K562 (cell line): ENCODE data around the gene GALNT12. TPM values are rescaled to one million over a fixed set of nuclear protein-coding genes. Genes with fewer than 3 reads are reported as not detected.

Experiments
- BDP1 ChIP-seq: IDR thresholded peaks from 3 replicates; pipeline ENCODE4 v1.6.1; 2011; ENCODE audit not compliant: insufficient read length, insufficient read depth
- FOXA1 ChIP-seq: fragments of 450-650 bp; IDR thresholded peaks from 2 replicates; pipeline ENCODE4 v1.6.1; 2016; ENCODE audit warnings: mild to moderate bottlenecking, borderline replicate concordance
- HEY1 ChIP-seq: fragments of 250-450 bp; sonication (Bioruptor Pico); IDR thresholded peaks from 2 replicates; pipeline ENCODE4 v1.5.0; 2020; ENCODE audit warnings: mild to moderate bottlenecking, moderate library complexity, borderline replicate concordance
- HNRNPH1 ChIP-seq: fragments of 200-400 bp; formaldehyde crosslinking; optimal IDR thresholded peaks from 2 replicates; pipeline ENCODE3; 2017; ENCODE audit warnings: low read depth, mild to moderate bottlenecking, low read length, moderate library complexity
- NR2F6 ChIP-seq: fragments of 450-650 bp; formaldehyde crosslinking; IDR thresholded peaks from 2 replicates; pipeline ENCODE4 v1.4.0; 2020; ENCODE audit warnings: mild to moderate bottlenecking
- POLR2G ChIP-seq: fragments of 200-400 bp; formaldehyde crosslinking; IDR thresholded peaks from 2 replicates; pipeline ENCODE4 v1.6.1; 2017; ENCODE audit warnings: low read depth, mild to moderate bottlenecking, antibody characterized with exemption, low read length, moderate library complexity
- POLR2H ChIP-seq: IDR thresholded peaks from 2 replicates; pipeline ENCODE4 v1.6.1; 2016; ENCODE audit warnings: missing genetic modification characterization, low read depth, mild to moderate bottlenecking, control low read depth, missing compliant biosample characterization, moderate library complexity
- POLR3A ChIP-seq: IDR thresholded peaks from 2 replicates; pipeline ENCODE4 v1.6.1; 2011; ENCODE audit warnings: borderline replicate concordance, mild to moderate bottlenecking, moderate library complexity; ENCODE audit not compliant: insufficient read length, insufficient read depth; ENCODE audit errors: extremely low read depth
- RBM22 ChIP-seq: fragments of 200-400 bp; formaldehyde crosslinking; IDR thresholded peaks from 2 replicates; pipeline ENCODE4 v1.6.1; 2018; ENCODE audit warnings: low read length, low read depth; ENCODE audit not compliant: poor library complexity, severe bottlenecking
- SAP30 ChIP-seq: fragments of 200-600 bp; sonication (generic); IDR thresholded peaks from 2 replicates; pipeline ENCODE4 v1.6.1; 2012; ENCODE audit warnings: borderline replicate concordance, low read depth, mild to moderate bottlenecking, moderate library complexity, low read length, control low read depth, inconsistent platforms; ENCODE audit not compliant: insufficient read depth, poor library complexity, severe bottlenecking
- SREBF1 ChIP-seq: fragments of 150-350 bp; IDR thresholded peaks from 2 replicates; pipeline ENCODE4 v1.6.1; 2014; ENCODE audit warnings: antibody characterized with exemption, low read depth, low read length, borderline replicate concordance
- TFAM ChIP-seq: fragments of 250-450 bp; sonication (Bioruptor Pico); conservative IDR thresholded peaks from 2 replicates; pipeline ENCODE4 v1.5.0; 2021; ENCODE audit warnings: mild to moderate bottlenecking, moderate library complexity
- THRAP3 ChIP-seq: fragments of 450-650 bp; IDR thresholded peaks from 2 replicates; pipeline ENCODE4 v1.6.1; 2016; ENCODE audit warnings: mild to moderate bottlenecking, inconsistent platforms, borderline replicate concordance
- XRCC3 ChIP-seq: fragments of 450-650 bp; IDR thresholded peaks from 2 replicates; pipeline ENCODE4 v1.6.1; 2017; ENCODE audit warnings: mild to moderate bottlenecking, moderate library complexity
- ZFP1 ChIP-seq: fragments of 450-650 bp; formaldehyde crosslinking; IDR thresholded peaks from 2 replicates; pipeline ENCODE4 v1.4.0; 2020; ENCODE audit warnings: mild to moderate bottlenecking, mixed read lengths
- ZNF121 ChIP-seq: sonication (generic); formaldehyde crosslinking; conservative IDR thresholded peaks from 2 replicates; pipeline ENCODE4 v1.8.0; 2022; ENCODE audit warnings: missing genetic modification reagents
- ZNF134 ChIP-seq: fragments of 250-450 bp; sonication (Bioruptor Pico); conservative IDR thresholded peaks from 2 replicates; pipeline ENCODE4 v1.4.0; 2020
- ZNF175 ChIP-seq: fragments of 200-800 bp; sonication (Bioruptor generic); IDR thresholded peaks from 2 replicates; pipeline ENCODE4 v1.6.1; 2016; ENCODE audit warnings: low read depth, mild to moderate bottlenecking, missing genetic modification characterization, missing compliant biosample characterization
- ZNF232 ChIP-seq: sonication (generic); formaldehyde crosslinking; IDR thresholded peaks from 2 replicates; pipeline ENCODE4 v1.8.0; 2022; ENCODE audit warnings: mild to moderate bottlenecking, missing genetic modification reagents
- ZSCAN29 ChIP-seq: fragments of 450-650 bp; IDR thresholded peaks from 2 replicates; pipeline ENCODE4 v1.6.1; 2017
- polyA plus RNA-seq, 8 experiments: library from polyadenylated mRNA; depleted of rRNA in 4 of 8; stranded (reverse) in 5 of 8; unstranded in 3 of 8; fragments of >200 nt; fragmentation: Nextera tagmentation in 2 of 8; fragmentation: Illumina TruSeq in 1 of 8; extraction: Ambion mirVana in 2 of 8; extraction: Trizol in 1 of 8; gene quantifications; 2 replicates each; pipeline versions ENCODE4 v1.2.1 to v1.2.3, GENCODE V29; 2011 to 2014; ENCODE audit warnings: inconsistent platforms in 1 of 8, missing spikeins in 1 of 8
- total RNA-seq, 7 experiments: library from RNA; depleted of rRNA in 6 of 7; stranded (reverse); fragments of >200 nt in 6 of 7; fragmentation: Illumina TruSeq in 2 of 7; extraction: Trizol in 2 of 7; gene quantifications; 2 replicates each; pipeline versions ENCODE4 v1.2.1 to v1.2.3, GENCODE V29; 2011 to 2021; ENCODE audit warnings: low replicate concordance in 1 of 7
- TF ChIP-seq, protein P1 (sequence below): fragments of 450-650 bp; IDR thresholded peaks from 2 replicates; pipeline ENCODE4 v1.6.1; 2016; ENCODE audit warnings: borderline replicate concordance
- TF ChIP-seq, protein P2 (sequence below): fragments of 250-450 bp; sonication (Bioruptor Pico); IDR thresholded peaks from 2 replicates; pipeline ENCODE4 v1.8.0; 2022; ENCODE audit warnings: moderate library complexity, mild to moderate bottlenecking, inconsistent platforms
- TF ChIP-seq, protein P3 (sequence below): fragments of 450-650 bp; formaldehyde crosslinking; IDR thresholded peaks from 2 replicates; pipeline ENCODE4 v1.4.0; 2022; ENCODE audit warnings: mild to moderate bottlenecking, moderate library complexity

Gene GALNT12
- total and polyA plus RNA-seq, 9 of the 15 experiments (the other 6 are each of a cell fraction or from before 2014, with no cell fraction given): 29.7 to 82.9 (median 44.2) TPM

DNA sequence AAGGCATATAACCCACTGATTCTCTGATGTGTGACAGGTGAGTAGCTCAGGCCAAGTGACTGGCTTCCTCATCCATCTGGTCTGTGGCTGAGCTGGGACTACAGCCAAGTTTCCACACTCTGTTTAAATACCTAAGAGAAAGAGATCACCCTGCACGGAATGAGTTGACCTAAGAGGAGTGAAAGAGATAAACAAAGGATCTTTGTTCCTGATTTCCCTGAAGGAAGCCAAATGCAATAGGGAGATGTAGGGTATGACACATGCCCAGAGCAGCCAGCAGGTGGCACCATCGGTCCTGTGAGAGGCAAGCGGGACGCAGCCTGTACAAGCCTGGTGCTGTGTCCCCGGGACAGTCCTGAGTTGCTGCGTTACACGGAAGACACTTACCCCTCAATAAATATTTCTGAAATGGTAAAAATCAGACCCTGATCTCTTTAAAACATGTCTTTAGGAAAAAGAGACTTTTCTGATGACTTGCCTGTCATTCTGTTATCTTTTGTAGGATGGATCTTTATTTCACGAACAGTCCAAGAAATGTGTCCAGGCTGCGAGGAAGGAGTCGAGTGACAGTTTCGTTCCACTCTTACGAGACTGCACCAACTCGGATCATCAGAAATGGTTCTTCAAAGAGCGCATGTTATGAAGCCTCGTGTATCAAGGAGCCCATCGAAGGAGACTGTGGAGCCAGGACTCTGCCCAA is 41.1 kb downstream of the GALNT12 start (continued):
- TF ChIP-seq, protein P1, sequence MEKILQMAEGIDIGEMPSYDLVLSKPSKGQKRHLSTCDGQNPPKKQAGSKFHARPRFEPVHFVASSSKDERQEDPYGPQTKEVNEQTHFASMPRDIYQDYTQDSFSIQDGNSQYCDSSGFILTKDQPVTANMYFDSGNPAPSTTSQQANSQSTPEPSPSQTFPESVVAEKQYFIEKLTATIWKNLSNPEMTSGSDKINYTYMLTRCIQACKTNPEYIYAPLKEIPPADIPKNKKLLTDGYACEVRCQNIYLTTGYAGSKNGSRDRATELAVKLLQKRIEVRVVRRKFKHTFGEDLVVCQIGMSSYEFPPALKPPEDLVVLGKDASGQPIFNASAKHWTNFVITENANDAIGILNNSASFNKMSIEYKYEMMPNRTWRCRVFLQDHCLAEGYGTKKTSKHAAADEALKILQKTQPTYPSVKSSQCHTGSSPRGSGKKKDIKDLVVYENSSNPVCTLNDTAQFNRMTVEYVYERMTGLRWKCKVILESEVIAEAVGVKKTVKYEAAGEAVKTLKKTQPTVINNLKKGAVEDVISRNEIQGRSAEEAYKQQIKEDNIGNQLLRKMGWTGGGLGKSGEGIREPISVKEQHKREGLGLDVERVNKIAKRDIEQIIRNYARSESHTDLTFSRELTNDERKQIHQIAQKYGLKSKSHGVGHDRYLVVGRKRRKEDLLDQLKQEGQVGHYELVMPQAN: no peak
- TF ChIP-seq FOXA1: no peak
- TF ChIP-seq HEY1 (CRISPR knock-in tag): no peak
- TF ChIP-seq BDP1: no peak
- no peak for TF ChIP-seq ZNF175 (CRISPR knock-in tag)
- no peak for TF ChIP-seq NR2F6
- TF ChIP-seq, protein P2, sequence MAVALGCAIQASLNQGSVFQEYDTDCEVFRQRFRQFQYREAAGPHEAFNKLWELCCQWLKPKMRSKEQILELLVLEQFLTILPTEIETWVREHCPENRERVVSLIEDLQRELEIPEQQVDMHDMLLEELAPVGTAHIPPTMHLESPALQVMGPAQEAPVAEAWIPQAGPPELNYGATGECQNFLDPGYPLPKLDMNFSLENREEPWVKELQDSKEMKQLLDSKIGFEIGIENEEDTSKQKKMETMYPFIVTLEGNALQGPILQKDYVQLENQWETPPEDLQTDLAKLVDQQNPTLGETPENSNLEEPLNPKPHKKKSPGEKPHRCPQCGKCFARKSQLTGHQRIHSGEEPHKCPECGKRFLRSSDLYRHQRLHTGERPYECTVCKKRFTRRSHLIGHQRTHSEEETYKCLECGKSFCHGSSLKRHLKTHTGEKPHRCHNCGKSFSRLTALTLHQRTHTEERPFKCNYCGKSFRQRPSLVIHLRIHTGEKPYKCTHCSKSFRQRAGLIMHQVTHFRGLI (CRISPR knock-in tag): no peak
- TF ChIP-seq ZNF121 (CRISPR knock-in tag): no peak
- no peak for TF ChIP-seq POLR3A
- no peak for TF ChIP-seq ZNF232 (CRISPR knock-in tag)
- TF ChIP-seq TFAM (CRISPR knock-in tag): no peak
- no peak for TF ChIP-seq ZNF134 (CRISPR knock-in tag)
- no peak for TF ChIP-seq ZFP1 (CRISPR knock-in tag)
- no peak for TF ChIP-seq SREBF1
- TF ChIP-seq XRCC3: no peak
- TF ChIP-seq RBM22: no peak
- no peak for TF ChIP-seq ZSCAN29
- no peak for TF ChIP-seq HNRNPH1
- TF ChIP-seq POLR2H (tag): no peak
- TF ChIP-seq POLR2G: no peak
- TF ChIP-seq SAP30: no peak
- TF ChIP-seq, protein P3, sequence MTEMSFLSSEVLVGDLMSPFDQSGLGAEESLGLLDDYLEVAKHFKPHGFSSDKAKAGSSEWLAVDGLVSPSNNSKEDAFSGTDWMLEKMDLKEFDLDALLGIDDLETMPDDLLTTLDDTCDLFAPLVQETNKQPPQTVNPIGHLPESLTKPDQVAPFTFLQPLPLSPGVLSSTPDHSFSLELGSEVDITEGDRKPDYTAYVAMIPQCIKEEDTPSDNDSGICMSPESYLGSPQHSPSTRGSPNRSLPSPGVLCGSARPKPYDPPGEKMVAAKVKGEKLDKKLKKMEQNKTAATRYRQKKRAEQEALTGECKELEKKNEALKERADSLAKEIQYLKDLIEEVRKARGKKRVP (CRISPR knock-in tag): no peak
- no peak for TF ChIP-seq THRAP3
